Measurements from ENCODE around the gene GNG2.

Gene GNG2

DNA sequence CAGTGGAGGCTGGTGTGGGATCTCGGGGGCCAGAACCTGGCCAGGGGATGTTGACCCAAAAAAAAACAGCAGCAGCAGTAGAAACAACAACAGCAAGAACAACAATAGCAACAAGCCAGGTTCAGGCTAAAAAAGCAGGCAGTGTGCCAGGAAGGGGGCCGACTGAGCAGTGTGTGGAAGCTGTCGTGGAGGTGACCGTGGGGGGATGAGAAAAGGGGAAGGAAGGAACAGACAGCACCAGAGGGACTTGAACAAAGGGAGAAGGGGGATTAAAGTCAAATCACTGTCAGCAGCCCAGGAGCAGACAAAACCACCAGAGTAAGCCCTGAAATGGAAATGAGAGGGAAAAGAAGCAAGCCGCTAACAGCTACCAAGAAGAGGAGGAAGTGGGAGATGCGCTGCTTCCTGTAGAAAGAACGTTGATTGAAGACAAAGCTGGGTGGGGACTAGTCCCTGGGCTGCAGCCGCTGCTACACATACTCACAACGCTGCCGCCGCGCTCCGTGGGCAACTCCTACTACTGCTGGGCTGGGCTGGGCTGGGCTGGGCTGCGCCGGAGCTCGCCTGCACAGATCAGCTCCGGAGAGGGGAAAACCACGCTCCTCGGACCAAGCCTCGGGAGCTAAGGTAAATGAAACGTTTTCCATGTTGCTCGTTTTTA, at the start of gene GNG2:
Gene GNG2, plus strand, starts transcription at position 449 of the 661 bp plus-strand sequence. CDS start 90,067 bp downstream, outside the sequence.
- TF ChIP-seq, protein P1, sequence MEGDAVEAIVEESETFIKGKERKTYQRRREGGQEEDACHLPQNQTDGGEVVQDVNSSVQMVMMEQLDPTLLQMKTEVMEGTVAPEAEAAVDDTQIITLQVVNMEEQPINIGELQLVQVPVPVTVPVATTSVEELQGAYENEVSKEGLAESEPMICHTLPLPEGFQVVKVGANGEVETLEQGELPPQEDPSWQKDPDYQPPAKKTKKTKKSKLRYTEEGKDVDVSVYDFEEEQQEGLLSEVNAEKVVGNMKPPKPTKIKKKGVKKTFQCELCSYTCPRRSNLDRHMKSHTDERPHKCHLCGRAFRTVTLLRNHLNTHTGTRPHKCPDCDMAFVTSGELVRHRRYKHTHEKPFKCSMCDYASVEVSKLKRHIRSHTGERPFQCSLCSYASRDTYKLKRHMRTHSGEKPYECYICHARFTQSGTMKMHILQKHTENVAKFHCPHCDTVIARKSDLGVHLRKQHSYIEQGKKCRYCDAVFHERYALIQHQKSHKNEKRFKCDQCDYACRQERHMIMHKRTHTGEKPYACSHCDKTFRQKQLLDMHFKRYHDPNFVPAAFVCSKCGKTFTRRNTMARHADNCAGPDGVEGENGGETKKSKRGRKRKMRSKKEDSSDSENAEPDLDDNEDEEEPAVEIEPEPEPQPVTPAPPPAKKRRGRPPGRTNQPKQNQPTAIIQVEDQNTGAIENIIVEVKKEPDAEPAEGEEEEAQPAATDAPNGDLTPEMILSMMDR (IDR thresholded peaks at IDR 0.05; ENCODE audit: control insufficient read depth, extremely low read depth, insufficient read depth), result no peak
- DNase-seq (ENCODE audit: low read depth), result no peak
- no peak within 1 kb of the TSS for H3K4me3 ChIP-seq (ENCODE audit: low read depth, low read length)

DNA sequence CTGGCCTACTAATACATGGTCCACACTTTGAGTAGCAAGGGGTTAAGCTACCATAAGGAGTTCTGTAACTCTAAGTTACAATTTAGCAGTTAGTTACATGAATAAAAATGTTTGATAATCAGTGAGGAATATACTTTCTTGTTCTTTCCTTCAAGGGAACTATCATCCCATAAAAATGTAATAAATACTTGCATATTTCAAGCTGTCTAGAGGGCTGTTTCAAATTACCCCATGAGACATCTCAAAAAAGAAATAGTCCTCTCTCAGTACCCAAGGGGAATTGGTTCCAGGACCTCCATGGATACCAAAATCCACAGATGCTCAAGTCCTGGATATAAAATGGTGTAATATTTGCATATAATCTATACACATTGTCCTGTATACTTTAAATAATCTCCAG, 48.7 kb upstream of the GNG2 start:
- DNase-seq (ENCODE audit: low read depth), result no peak
- TF ChIP-seq, protein P1 (IDR thresholded peaks at IDR 0.05; ENCODE audit: control insufficient read depth, extremely low read depth, insufficient read depth), result no peak
- H3K4me3 ChIP-seq (ENCODE audit: low read depth, low read length), result no peak overlapping the region

DNA sequence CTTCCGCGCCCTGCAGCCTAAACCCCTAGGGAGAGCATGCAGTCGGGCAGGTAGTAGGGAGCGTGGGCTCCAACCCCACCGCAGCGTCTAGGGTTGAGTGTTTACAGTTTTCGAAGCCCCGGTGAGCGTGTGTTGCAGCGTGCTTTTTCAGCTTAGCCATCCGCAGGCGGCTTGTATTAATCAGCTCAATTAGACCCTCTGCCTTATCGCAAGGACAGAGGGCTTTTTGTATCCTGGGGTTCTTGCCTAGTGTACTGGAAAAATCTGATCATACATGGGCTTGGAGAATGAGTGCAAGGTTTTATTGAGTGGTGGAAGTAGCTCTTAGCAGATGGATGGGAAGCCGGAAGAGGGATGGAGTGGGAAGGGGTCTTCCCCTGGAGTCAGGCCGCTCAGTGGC, 44.4 kb upstream of the GNG2 start:
- H3K4me3 ChIP-seq (ENCODE audit: low read depth, low read length), result no peak overlapping the region
- TF ChIP-seq, protein P1 (IDR thresholded peaks at IDR 0.05; ENCODE audit: control insufficient read depth, extremely low read depth, insufficient read depth), result no peak
- no peak for DNase-seq (ENCODE audit: low read depth)

GRCh38 chr14:51817326-51817725, 43.1 kb upstream of the GNG2 start:
- TF ChIP-seq, protein P1 (IDR thresholded peaks at IDR 0.05; ENCODE audit: control insufficient read depth, extremely low read depth, insufficient read depth), result no peak
- DNase-seq (ENCODE audit: low read depth), result no peak
- no peak overlapping the region for H3K4me3 ChIP-seq (ENCODE audit: low read depth, low read length)

- DNase-seq (ENCODE audit: low read depth), result no peak
- no peak overlapping the region for H3K4me3 ChIP-seq (ENCODE audit: low read depth, low read length)
- TF ChIP-seq, protein P1 (IDR thresholded peaks at IDR 0.05; ENCODE audit: control insufficient read depth, extremely low read depth, insufficient read depth), result no peak
These were observed 41.5 kb upstream of the GNG2 start for GRCh38 chr14:51818748-51819380.

GRCh38 chr14:51821822-51822221, 38.6 kb upstream of the GNG2 start:
- DNase-seq (ENCODE audit: low read depth), result no peak
- TF ChIP-seq, protein P1 (IDR thresholded peaks at IDR 0.05; ENCODE audit: control insufficient read depth, extremely low read depth, insufficient read depth), result no peak
- no peak overlapping the region for H3K4me3 ChIP-seq (ENCODE audit: low read depth, low read length)

Measured in LNCaP clone FGC (cell line).